Ovary (tissue), 3 donors: Measurements from ENCODE around the gene LRRC43.

Source experiments
- CTCF ChIP-seq, 3 donors: fragments of 450-650 bp in 2 of 3; fragments of 200-600 bp in 1 of 3; IDR thresholded peaks; one replicate each; pipeline versions ENCODE4 v1.5.1 to v1.8.0; 2016 to 2022; ENCODE audit warnings: antibody characterized with exemption in 3 of 3, mild to moderate bottlenecking in 1 of 3
- EP300 ChIP-seq: sonication (generic); formaldehyde crosslinking; IDR thresholded peaks from one replicate; pipeline ENCODE4 v1.6.1; 2017; ENCODE audit warnings: antibody characterized with exemption
- POLR2A ChIP-seq: fragments of 450-650 bp; IDR thresholded peaks from one replicate; pipeline ENCODE4 v1.6.1; 2017; ENCODE audit warnings: antibody characterized with exemption, mild to moderate bottlenecking, moderate library complexity
- donor health status: DM: no; HTN: no; CAD: no.

- no peak for TF ChIP-seq CTCF (IDR thresholded peaks at IDR 0.05)
- TF ChIP-seq POLR2A = no peak
- TF ChIP-seq EP300 = no peak
These were observed 67.6 kb downstream of the LRRC43 start for GRCh38 chr12:122250536-122250935.
